Measurements from ENCODE around the gene ADIG. TPM values are rescaled to one million over a fixed set of nuclear protein-coding genes. Genes with fewer than 3 reads are reported as not detected.

Gene ADIG
- total RNA-seq, 4 donors from 2014 or later, result not detected

DNA sequence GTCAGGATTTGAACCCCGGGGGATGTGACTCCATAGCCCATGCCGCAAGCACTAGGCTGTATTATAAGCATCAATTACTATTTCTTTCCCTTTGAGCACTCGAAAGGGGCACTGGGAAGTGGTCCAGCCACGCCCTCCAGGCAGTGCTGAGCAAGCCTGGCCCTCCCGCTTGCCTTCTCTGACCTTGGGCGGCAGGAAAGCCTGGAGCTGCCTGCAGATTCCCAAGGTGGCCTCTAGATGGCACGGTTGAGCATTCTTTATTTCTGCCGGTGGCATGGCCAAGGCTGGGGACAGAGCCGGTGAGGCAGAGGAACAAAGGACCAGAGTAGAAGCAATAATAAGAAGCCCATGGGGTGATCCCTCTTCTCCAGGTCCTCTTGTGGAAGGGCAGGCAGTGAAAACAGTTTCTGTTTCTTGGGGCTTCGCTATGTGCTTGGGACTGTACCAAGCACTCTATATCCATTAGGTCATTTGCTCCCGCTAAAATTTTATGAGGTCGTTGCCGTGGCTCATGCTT, 52.6 kb downstream of the ADIG start:
- peaks cover 0 to 13% of the 10 kb centered on the region in 2 donors for H3K27me3 ChIP-seq
- no peaks in the 10 kb centered on the region for H3K4me1 ChIP-seq
- H3K9me3 ChIP-seq, result no peaks in the 10 kb centered on the region
- TF ChIP-seq CTCF (IDR thresholded peaks at IDR 0.05), result peak; percentile 42 to 87 (median 62)
- TF ChIP-seq EP300 (IDR thresholded peaks at IDR 0.05), result no peak
- H3K4me3 ChIP-seq, result no peak overlapping the region
- DNase-seq (ENCODE audit: low spot score in 2 of 2), result no peak
- 32 to 33% methylated on average over 13 of the region's 13 CpGs for WGBS, 2 donors
- H3K36me3 ChIP-seq, result no peaks in the 10 kb centered on the region
- H3K27ac ChIP-seq, result no peak overlapping the region

DNA sequence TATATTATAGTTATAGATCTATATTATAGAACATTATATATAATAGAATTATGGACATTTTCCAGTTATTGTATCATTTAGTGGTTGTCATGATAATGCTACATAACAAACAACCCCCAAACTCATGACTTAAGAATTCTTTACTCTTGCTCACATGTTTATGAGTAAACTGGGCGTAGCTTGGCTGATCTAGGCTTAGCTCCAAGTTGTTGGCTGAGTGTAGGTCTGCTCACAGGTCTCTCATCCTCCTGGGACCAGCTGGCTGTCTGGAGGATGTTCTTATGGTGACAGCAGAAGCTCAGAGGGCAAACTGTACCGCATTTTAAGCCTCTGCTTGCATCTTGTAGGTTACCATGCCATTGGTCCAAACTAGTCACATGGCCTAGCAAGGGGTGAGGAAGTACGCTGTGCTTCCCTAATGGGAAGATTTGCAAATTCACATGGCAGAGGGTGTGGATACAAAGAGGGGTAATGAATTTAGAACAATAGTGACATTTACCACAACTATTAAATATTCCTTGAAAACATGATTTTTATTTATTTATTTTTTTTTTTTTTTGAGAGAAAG, 54.8 kb downstream of the ADIG start:
- Histone ChIP-seq H3K4me3 (no peak overlapping the region), H3K36me3 (no peaks in the 10 kb centered on the region), H3K27ac (no peak overlapping the region), H3K27me3 (peaks cover 0 to 18% of the 10 kb centered on the region in 2 donors), H3K9me3 (no peaks in the 10 kb centered on the region), H3K4me1 (no peaks in the 10 kb centered on the region)
- 53 to 68% methylated on average over 3 of the region's 3 CpGs for WGBS, 2 donors
- DNase-seq (ENCODE audit: low spot score in 2 of 2), result no peak
- no peak for TF ChIP-seq POLR2A (IDR thresholded peaks at IDR 0.05)
- TF ChIP-seq CTCF (IDR thresholded peaks at IDR 0.05), result no peak
- TF ChIP-seq EP300 (IDR thresholded peaks at IDR 0.05), result no peak

Other genes with a start within 250 kb of the ADIG start
- gene LBP, start 234.7 kb upstream of the ADIG start, total RNA-seq, result 10 to 100 TPM in 1 of 4 donors, 1 to 10 TPM in 1, not detected in 2; 2.2 to 30.0 TPM
- gene SNHG17, start 145.9 kb upstream of the ADIG start, total RNA-seq, result 10 to 100 TPM; 16.4 to 60.9 (median 34.3) TPM
- gene RALGAPB, start 108.4 kb upstream of the ADIG start, total RNA-seq, result 10 to 100 TPM; 33.9 to 45.9 (median 44.3) TPM
- gene ARHGAP40, start 20.6 kb downstream of the ADIG start, total RNA-seq, result not detected
- gene SLC32A1, start 143.3 kb downstream of the ADIG start, total RNA-seq, result not detected
- gene ACTR5, start 167.3 kb downstream of the ADIG start, total RNA-seq, result 10 to 100 TPM; 14.7 to 19.0 (median 18.6) TPM
- gene PPP1R16B, start 224.5 kb downstream of the ADIG start, total RNA-seq, result 1 to 10 TPM; 2.1 to 5.7 (median 4.6) TPM